Activated CD8-positive, alpha-beta T cell treated with anti-CD3 and anti-CD28 coated beads for 36 hours (primary cell): ENCODE results near the gene TBC1D1. TPM values are rescaled to one million over a fixed set of nuclear protein-coding genes. Genes with fewer than 3 reads are reported as not detected.

Experiments
- ATAC-seq: fragments of 200-7000 bp; cut with Tn5 transposase; one replicate; pipeline ENCODE4 v1.10.0; 2021; ENCODE audit warnings: mild to moderate bottlenecking, moderate library complexity
- CTCF ChIA-PET: fragments of 350-600 bp; sonication (Branson Sonifier 250); formaldehyde crosslinking; loops from one replicate; lab custom pipeline; 2021; ENCODE audit warnings: antibody characterized with exemption; lab: Charles Lee
- POLR2A ChIA-PET: fragments of 350-600 bp; sonication (Branson Sonifier 250); formaldehyde crosslinking; loops from one replicate; lab custom pipeline; 2021; ENCODE audit warnings: antibody characterized with exemption; lab: Charles Lee
- DNase-seq: peaks from one replicate; pipeline ENCODE4 v3.0.0-alpha.2; 2020
- H3K27ac Mint-ChIP-seq: one replicate; pipeline ENCODE4 v1.8.0; 2021; ENCODE audit warnings: mild to moderate bottlenecking, mixed read lengths
- H3K27me3 Mint-ChIP-seq: one replicate; pipeline ENCODE4 v1.8.0; 2021; ENCODE audit warnings: mixed read lengths
- H3K36me3 Mint-ChIP-seq: one replicate; pipeline ENCODE4 v1.8.0; 2021; ENCODE audit warnings: low read depth, mixed read lengths
- H3K4me1 Mint-ChIP-seq: one replicate; pipeline ENCODE4 v1.8.0; 2021; ENCODE audit warnings: low read depth, mixed read lengths
- H3K4me3 Mint-ChIP-seq: one replicate; pipeline ENCODE4 v1.8.0; 2021; ENCODE audit warnings: mild to moderate bottlenecking, moderate library complexity, mixed read lengths
- H3K9me3 Mint-ChIP-seq: one replicate; pipeline ENCODE4 v1.8.0; 2021; ENCODE audit warnings: mixed read lengths
- intact Hi-C: fragments of 100-400 bp; cut with micrococcal nuclease; formaldehyde crosslinking; loops from one replicate; pipeline ENCODE4 v1.10.0; 2022
- total RNA-seq, 2 experiments: library from RNA; stranded (reverse); gene quantifications; one replicate each; pipeline ENCODE4 v1.2.3, GENCODE V29; 2021
- TF ChIP-seq, protein P1 (sequence below): fragments of 200-600 bp; IDR thresholded peaks from one replicate; pipeline ENCODE4 v1.8.0; 2022; ENCODE audit warnings: antibody characterized with exemption, mild to moderate bottlenecking

TBC1D1 gene
- total RNA-seq, 2 experiments from 2014 or later, result 79.4 to 91.4 TPM

GRCh38 chr4:37953620-37954293, 62.9 kb downstream of the TBC1D1 start:
- H3K36me3 Mint-ChIP-seq, result peaks cover 15% of the 10 kb centered on the region
- intact Hi-C loops, result no loop called here
- no peaks in the 10 kb centered on the region for H3K27me3 Mint-ChIP-seq
- H3K27ac Mint-ChIP-seq, result no peak overlapping the region
- ChIA-PET CTCF (interaction anchor here (1.1 kb wide), 1 partner anchor 17 kb away, joined by 4 read pairs; no protein-coding TSS in a partner anchor), POLR2A (no interaction called here)
- H3K4me3 Mint-ChIP-seq, result no peak overlapping the region
- no peaks in the 10 kb centered on the region for H3K9me3 Mint-ChIP-seq
- ATAC-seq, result peak; percentile 51
- DNase-seq, result peak; percentile 20
- peaks cover 19% of the 10 kb centered on the region for H3K4me1 Mint-ChIP-seq
- TF ChIP-seq, protein P1, sequence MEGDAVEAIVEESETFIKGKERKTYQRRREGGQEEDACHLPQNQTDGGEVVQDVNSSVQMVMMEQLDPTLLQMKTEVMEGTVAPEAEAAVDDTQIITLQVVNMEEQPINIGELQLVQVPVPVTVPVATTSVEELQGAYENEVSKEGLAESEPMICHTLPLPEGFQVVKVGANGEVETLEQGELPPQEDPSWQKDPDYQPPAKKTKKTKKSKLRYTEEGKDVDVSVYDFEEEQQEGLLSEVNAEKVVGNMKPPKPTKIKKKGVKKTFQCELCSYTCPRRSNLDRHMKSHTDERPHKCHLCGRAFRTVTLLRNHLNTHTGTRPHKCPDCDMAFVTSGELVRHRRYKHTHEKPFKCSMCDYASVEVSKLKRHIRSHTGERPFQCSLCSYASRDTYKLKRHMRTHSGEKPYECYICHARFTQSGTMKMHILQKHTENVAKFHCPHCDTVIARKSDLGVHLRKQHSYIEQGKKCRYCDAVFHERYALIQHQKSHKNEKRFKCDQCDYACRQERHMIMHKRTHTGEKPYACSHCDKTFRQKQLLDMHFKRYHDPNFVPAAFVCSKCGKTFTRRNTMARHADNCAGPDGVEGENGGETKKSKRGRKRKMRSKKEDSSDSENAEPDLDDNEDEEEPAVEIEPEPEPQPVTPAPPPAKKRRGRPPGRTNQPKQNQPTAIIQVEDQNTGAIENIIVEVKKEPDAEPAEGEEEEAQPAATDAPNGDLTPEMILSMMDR, result no peak

DNA sequence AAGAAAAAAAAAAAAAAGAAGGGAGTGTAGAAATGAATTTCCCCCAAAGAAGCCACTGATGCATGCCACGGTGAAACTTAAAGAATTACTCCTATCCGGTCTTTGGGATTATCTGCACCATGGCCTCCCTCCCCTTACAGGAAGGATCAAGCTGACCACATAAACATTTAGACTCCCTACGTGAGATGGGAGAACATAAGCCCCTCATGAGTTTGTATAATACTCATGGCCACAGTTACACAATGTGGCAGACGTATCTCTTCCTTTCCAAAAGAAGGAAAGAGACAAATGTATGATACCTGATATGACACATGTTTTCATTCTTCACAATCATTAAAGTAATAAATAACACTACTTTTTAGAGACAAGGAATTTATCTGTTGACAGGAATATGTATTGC, 66.1 kb downstream of the TBC1D1 start:
- ChIA-PET CTCF (no interaction called here), POLR2A (interaction anchor here (0.7 kb wide), 1 partner anchor 47 kb away, joined by 3 read pairs; no protein-coding TSS in a partner anchor)
- H3K4me1 Mint-ChIP-seq, result peaks cover 12% of the 10 kb centered on the region
- H3K27me3 Mint-ChIP-seq, result no peaks in the 10 kb centered on the region
- peaks cover 12% of the 10 kb centered on the region for H3K36me3 Mint-ChIP-seq
- DNase-seq (no peak), ATAC-seq (no peak)
- H3K27ac Mint-ChIP-seq, result no peak overlapping the region
- no peak overlapping the region for H3K4me3 Mint-ChIP-seq
- TF ChIP-seq, protein P1, result no peak
- intact Hi-C loops, result no loop called here
- no peaks in the 10 kb centered on the region for H3K9me3 Mint-ChIP-seq

DNA sequence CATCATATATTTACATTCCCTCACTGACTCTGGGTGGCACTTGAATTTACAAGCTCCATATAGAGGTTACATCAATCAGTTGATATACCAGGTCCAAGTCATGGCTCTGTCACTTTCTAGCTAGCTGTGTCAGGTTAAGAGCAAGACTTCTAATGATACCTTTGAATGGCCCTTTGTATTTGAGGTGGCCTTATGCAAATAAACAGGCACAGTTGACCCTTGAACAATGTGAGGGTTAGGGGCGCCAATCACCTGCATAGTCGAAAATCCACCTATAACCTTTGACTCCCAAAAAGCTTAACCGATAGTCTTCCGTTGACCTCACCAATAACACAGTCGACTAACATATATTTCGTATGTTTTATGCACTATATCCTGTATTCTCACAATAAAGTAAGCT, 68.0 kb downstream of the TBC1D1 start:
- CTCF ChIA-PET, result no interaction called here

GRCh38 chr4:37960098-37960497, 69.2 kb downstream of the TBC1D1 start, which contains the start of gene PTTG2:
PTTG2 (plus strand) TSS chr4:37960398; CDS start chr4:37960435, 37 bp downstream.
- Mint-ChIP-seq H3K36me3 (no peaks in the 10 kb centered on the region), H3K4me1 (peaks cover 12% of the 10 kb centered on the region), H3K27me3 (no peaks in the 10 kb centered on the region), H3K4me3 (no peak within 1 kb of the TSS), H3K9me3 (no peaks in the 10 kb centered on the region), H3K27ac (no peak within 1 kb of the TSS)
- CTCF ChIA-PET, result interaction anchor here (1.0 kb wide), 1 partner anchor 75 kb away, joined by 4 read pairs; no protein-coding TSS in a partner anchor
- DNase-seq, result no peak
- POLR2A ChIA-PET, result no interaction called here
- TF ChIP-seq, protein P1, result no peak
- no peak for ATAC-seq
- intact Hi-C loops, result no loop called here

More for the DNA sequence above, 68.0 kb downstream of the TBC1D1 start:
- no peaks in the 10 kb centered on the region for H3K36me3 Mint-ChIP-seq
- H3K9me3 Mint-ChIP-seq, result no peaks in the 10 kb centered on the region
- H3K27ac Mint-ChIP-seq, result no peak overlapping the region
- no peak overlapping the region for H3K4me3 Mint-ChIP-seq
- POLR2A ChIA-PET, result no interaction called here
- ATAC-seq, result no peak
- DNase-seq, result no peak
- no peaks in the 10 kb centered on the region for H3K27me3 Mint-ChIP-seq
- TF ChIP-seq, protein P1, result no peak
- peaks cover 15% of the 10 kb centered on the region for H3K4me1 Mint-ChIP-seq
- intact Hi-C loops, result no loop called here
